ENCODE measurements around the gene OSBP2. TPM values are rescaled to one million over a fixed set of nuclear protein-coding genes. Genes with fewer than 3 reads are reported as not detected.
"Not testable (repeated sequence)": the region's sequence is repeated elsewhere in the genome, so short reads cannot be mapped to it uniquely, and the experiment has no call there.

Gene OSBP2
- total RNA-seq, 2 experiments from 2014 or later: 2.3 to 2.9 TPM

DNA sequence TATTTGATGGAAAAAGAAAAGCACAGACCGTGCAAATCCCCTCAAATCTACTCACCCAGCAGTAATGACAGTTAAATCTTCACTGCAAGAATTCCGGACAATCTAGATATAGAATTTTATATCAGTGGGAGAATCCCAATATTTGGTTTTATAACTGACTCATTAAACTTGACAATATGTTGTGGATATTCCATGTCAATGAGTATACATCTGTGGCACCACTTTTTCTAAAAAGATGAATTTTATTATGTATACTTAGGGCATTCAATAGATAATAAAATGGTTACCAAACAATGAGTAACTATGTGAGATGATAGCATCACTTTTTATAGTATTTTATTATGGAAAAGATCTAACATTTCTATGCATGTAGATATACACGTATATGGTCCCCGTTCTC is 79.9 kb downstream of the OSBP2 start:
- Mint-ChIP-seq H3K27me3 (no peaks in the 10 kb centered on the region), H3K36me3 (no peaks in the 10 kb centered on the region), H3K27ac (no peak overlapping the region), H3K4me3 (no peak overlapping the region), H3K4me1 (ENCODE audit: low read depth) (no peaks in the 10 kb centered on the region), H3K9me3 (no peaks in the 10 kb centered on the region)
- ChIA-PET POLR2A (no interaction called here), CTCF (no interaction called here)
- DNase-seq: no peak
- intact Hi-C loops (cut with micrococcal nuclease): no loop called here

DNA sequence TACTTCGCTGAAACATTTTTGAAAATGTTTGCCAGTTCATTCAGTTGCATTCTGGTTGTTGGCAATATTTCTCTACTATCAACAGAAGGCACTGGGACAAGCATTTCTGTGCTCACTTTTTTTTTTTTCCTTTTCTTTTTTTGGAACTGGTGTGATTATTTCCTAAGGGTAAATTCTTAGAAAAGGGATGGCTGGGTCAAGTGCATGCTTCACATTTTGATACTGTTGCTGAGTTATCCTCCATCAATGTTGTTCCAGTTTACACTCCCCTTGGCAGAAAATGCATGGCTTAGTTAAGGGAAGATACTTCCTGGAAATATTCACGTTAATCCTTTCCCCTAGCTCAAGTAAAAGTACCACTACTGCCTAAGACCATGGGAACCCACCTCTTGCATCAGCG is 81.8 kb downstream of the OSBP2 start:
- DNase-seq: no peak
- CTCF ChIA-PET: no interaction called here
- no peaks in the 10 kb centered on the region for H3K27me3 Mint-ChIP-seq
- no peak overlapping the region for H3K27ac Mint-ChIP-seq
- intact Hi-C loops (cut with micrococcal nuclease): no loop called here
- no peaks in the 10 kb centered on the region for H3K36me3 Mint-ChIP-seq
- POLR2A ChIA-PET: no interaction called here
- H3K4me3 Mint-ChIP-seq: no peak overlapping the region
- H3K4me1 Mint-ChIP-seq (ENCODE audit: low read depth): no peaks in the 10 kb centered on the region
- H3K9me3 Mint-ChIP-seq: no peaks in the 10 kb centered on the region

DNA sequence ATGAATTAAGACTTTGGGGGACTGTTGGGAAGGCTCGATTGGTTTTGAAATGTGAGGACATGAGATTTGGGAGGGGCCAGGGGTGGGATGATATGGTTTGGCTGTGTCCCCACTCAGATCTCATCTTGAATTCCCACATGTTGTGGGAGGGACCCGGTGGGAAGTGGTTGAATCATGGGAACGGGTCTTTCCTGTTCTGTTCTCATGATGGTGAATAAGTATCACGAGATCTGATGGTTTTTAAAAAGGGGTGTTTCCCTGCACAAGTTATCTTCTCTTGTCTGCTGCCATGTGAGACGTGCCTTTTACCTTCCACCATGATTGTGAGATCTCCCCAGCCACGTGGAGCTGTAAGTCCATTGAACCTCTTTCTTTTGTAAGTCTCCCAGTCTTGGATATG is 82.5 kb downstream of the OSBP2 start:
- POLR2A ChIA-PET; H3K27me3 Mint-ChIP-seq; H3K36me3 Mint-ChIP-seq; intact Hi-C loops (cut with micrococcal nuclease); DNase-seq; H3K9me3 Mint-ChIP-seq; H3K27ac Mint-ChIP-seq; H3K4me1 Mint-ChIP-seq (ENCODE audit: low read depth); CTCF ChIA-PET; H3K4me3 Mint-ChIP-seq: not testable (repeated sequence)

DNA sequence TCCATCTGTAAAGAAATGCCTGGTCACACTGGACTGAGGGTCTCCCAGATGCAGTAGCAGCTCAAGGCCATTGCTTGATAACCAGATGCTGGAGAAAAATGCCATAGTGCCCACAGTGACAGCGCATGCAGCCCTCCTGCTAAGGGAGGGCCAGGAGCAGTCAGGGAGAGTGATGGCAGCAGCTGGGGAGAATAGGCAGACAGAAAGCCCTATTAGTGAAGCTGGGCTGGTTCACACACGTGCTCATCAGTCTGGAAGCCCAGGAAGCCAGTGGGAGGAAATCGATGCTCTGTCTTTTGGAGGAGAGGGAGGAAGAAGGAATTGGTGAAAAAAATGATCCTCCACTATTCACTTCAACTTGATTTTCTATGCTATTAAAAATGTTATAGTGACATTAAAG is 82.9 kb downstream of the OSBP2 start:
- Mint-ChIP-seq H3K4me3 (no peak overlapping the region), H3K9me3 (no peaks in the 10 kb centered on the region), H3K36me3 (no peaks in the 10 kb centered on the region), H3K4me1 (ENCODE audit: low read depth) (no peaks in the 10 kb centered on the region), H3K27me3 (no peaks in the 10 kb centered on the region), H3K27ac (no peak overlapping the region)
- intact Hi-C loops (cut with micrococcal nuclease): no loop called here
- CTCF ChIA-PET: no interaction called here
- POLR2A ChIA-PET: no interaction called here
- no peak for DNase-seq

GRCh38 chr22:30778261-30778660 is 83.6 kb downstream of the OSBP2 start:
- Mint-ChIP-seq H3K9me3 (no peaks in the 10 kb centered on the region), H3K27ac (no peak overlapping the region), H3K4me1 (ENCODE audit: low read depth) (no peaks in the 10 kb centered on the region), H3K4me3 (no peak overlapping the region), H3K27me3 (no peaks in the 10 kb centered on the region), H3K36me3 (no peaks in the 10 kb centered on the region)
- intact Hi-C loops (cut with micrococcal nuclease): no loop called here
- ChIA-PET CTCF (interaction anchor here (1.0 kb wide), 1 partner anchor 142 kb away, joined by 4 read pairs; no protein-coding TSS in a partner anchor), POLR2A (no interaction called here)
- no peak for DNase-seq

DNA sequence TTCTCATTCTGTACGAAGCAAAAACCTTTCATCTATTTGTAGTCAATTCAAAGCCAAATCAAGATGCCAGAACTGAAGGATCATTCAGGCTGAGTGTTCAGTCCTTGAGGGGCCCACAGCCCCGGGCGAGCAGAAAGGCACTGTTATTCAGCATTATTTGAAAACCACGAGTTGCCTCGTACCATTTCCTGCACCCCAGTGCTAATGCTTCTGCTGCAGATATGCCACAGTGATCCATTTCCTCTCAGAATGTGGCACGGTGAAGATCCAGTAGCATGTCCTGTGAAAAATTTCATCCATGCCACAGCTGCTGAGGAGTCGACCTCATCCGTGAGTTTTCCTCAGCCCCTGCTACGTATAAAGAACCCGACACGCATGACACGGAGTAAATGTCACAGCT is 85.4 kb downstream of the OSBP2 start:
- Mint-ChIP-seq H3K36me3 (no peaks in the 10 kb centered on the region), H3K4me3 (no peak overlapping the region), H3K27ac (no peak overlapping the region), H3K4me1 (ENCODE audit: low read depth) (no peaks in the 10 kb centered on the region), H3K27me3 (no peaks in the 10 kb centered on the region), H3K9me3 (no peaks in the 10 kb centered on the region)
- intact Hi-C loops (cut with micrococcal nuclease): no loop called here
- DNase-seq: no peak
- ChIA-PET POLR2A (no interaction called here), CTCF (no interaction called here)

GRCh38 chr22:30781271-30781875 is 86.7 kb downstream of the OSBP2 start:
- H3K27me3 Mint-ChIP-seq: no peaks in the 10 kb centered on the region
- H3K36me3 Mint-ChIP-seq: no peaks in the 10 kb centered on the region
- H3K27ac Mint-ChIP-seq: no peak overlapping the region
- POLR2A ChIA-PET: no interaction called here
- no peak for DNase-seq
- no peak overlapping the region for H3K4me3 Mint-ChIP-seq
- H3K4me1 Mint-ChIP-seq (ENCODE audit: low read depth): no peaks in the 10 kb centered on the region
- intact Hi-C loops (cut with micrococcal nuclease): no loop called here
- H3K9me3 Mint-ChIP-seq: no peaks in the 10 kb centered on the region
- CTCF ChIA-PET: no interaction called here

DNA sequence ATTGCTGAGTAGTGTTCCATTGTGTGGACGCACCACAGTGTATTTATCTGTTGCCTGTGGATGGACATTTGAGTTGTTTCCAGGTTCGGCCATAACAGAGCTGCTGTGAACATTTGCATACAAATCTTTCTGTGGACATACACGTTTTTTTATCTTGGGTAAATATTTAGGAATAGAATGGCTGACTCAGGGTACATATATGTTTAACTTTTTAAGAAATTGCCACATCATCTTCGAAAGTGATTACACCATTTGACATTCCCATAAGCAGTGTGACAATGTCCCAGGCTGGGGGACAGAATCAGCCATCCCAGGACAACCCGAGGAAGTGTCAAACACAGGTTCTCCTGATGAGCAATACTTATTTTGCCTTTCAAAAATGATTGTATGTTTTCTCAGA is 87.9 kb downstream of the OSBP2 start:
- Mint-ChIP-seq H3K27me3 (no peaks in the 10 kb centered on the region), H3K36me3 (no peaks in the 10 kb centered on the region), H3K4me1 (ENCODE audit: low read depth) (no peaks in the 10 kb centered on the region), H3K9me3 (no peaks in the 10 kb centered on the region), H3K27ac (no peak overlapping the region), H3K4me3 (no peak overlapping the region)
- DNase-seq: no peak
- ChIA-PET POLR2A (no interaction called here), CTCF (no interaction called here)
- intact Hi-C loops (cut with micrococcal nuclease): no loop called here

- DNase-seq: no peak
- Mint-ChIP-seq H3K4me1 (ENCODE audit: low read depth) (no peaks in the 10 kb centered on the region), H3K4me3 (no peak overlapping the region), H3K27me3 (no peaks in the 10 kb centered on the region), H3K27ac (no peak overlapping the region), H3K9me3 (no peaks in the 10 kb centered on the region), H3K36me3 (no peaks in the 10 kb centered on the region)
- intact Hi-C loops (cut with micrococcal nuclease): no loop called here
- ChIA-PET CTCF (no interaction called here), POLR2A (no interaction called here)
Measured at GRCh38 chr22:30783021-30783420, 88.3 kb downstream of the OSBP2 start.

DNA sequence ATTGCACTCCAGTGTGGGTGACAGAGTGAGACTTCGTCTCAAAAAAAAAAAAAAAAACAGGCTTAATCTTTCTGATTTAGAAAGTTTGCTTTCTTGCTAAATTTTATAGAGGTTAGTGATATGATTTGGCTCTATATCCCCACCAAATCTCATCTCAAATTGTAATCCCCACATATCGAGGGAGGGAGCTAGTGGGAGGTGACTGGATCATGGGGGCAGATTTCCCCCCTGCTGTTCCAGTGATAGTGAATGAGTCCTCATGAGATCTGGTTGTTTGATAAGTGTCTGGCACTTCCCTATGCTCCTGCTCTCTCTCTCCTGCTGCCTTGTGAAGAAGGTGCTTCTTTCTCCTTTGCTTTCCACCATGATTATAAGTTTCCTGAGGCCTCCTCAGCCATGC is 90.9 kb downstream of the OSBP2 start:
- no peak for DNase-seq
- Mint-ChIP-seq H3K27ac (no peak overlapping the region), H3K9me3 (no peaks in the 10 kb centered on the region), H3K36me3 (no peaks in the 10 kb centered on the region), H3K27me3 (no peaks in the 10 kb centered on the region), H3K4me1 (ENCODE audit: low read depth) (no peaks in the 10 kb centered on the region), H3K4me3 (no peak overlapping the region)
- ChIA-PET CTCF (no interaction called here), POLR2A (no interaction called here)
- intact Hi-C loops (cut with micrococcal nuclease): no loop called here

DNA sequence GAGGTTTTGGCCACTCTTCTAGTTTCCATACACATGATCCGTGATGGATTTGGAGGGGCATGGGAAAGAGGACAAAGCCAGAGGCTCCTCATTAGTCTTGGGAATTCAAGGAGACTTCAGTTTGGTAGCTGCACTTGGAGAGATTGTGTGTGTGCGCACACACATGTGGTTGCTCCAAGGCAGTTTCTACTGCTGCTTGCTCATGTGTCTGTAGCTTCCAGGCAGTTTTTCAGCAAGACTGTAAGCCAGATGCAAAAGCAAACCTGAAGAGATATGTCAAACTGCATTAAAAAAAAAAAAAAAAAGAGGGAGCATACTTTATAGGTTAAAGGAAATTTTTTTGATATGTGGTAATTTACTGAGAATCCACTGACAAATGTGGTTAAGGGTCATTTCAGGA is 95.7 kb downstream of the OSBP2 start:
- ChIA-PET POLR2A (no interaction called here), CTCF (interaction anchor here (1.2 kb wide), 1 partner anchor 156 kb away, joined by 3 read pairs; no protein-coding TSS in a partner anchor)
- Mint-ChIP-seq H3K9me3 (no peaks in the 10 kb centered on the region), H3K27me3 (no peaks in the 10 kb centered on the region), H3K4me1 (ENCODE audit: low read depth) (no peaks in the 10 kb centered on the region), H3K27ac (no peak overlapping the region), H3K4me3 (no peak overlapping the region), H3K36me3 (no peaks in the 10 kb centered on the region)
- intact Hi-C loops (cut with micrococcal nuclease): no loop called here
- DNase-seq: no peak

DNA sequence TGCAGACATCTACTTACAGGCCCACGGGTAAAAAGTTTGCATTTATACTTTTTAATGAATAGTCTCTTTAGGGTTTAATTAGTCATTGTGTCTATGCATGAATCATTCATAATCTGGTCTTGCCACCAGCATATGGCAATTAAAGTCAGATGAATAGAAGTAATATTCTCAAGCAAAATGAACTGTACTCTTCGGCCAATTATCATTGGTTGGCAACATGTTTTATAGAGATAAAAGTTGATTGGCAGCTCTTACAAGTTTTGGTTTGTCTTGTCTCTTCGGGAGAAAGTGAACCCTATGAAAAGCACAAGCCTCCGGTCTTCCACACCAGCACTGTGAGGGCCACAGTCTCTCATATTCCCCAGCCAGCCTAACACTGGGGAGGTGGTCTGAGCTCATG is 97.8 kb downstream of the OSBP2 start:
- H3K9me3 Mint-ChIP-seq: no peaks in the 10 kb centered on the region
- CTCF ChIA-PET: no interaction called here
- DNase-seq: no peak
- no peaks in the 10 kb centered on the region for H3K4me1 Mint-ChIP-seq (ENCODE audit: low read depth)
- no peak overlapping the region for H3K4me3 Mint-ChIP-seq
- POLR2A ChIA-PET: no interaction called here
- no peak overlapping the region for H3K27ac Mint-ChIP-seq
- H3K36me3 Mint-ChIP-seq: no peaks in the 10 kb centered on the region
- no peaks in the 10 kb centered on the region for H3K27me3 Mint-ChIP-seq
- intact Hi-C loops (cut with micrococcal nuclease): no loop called here

GRCh38 chr22:30795118-30795517 is 100.4 kb downstream of the OSBP2 start:
- ChIA-PET CTCF (no interaction called here), POLR2A (no interaction called here)
- intact Hi-C loops (cut with micrococcal nuclease): no loop called here
- Mint-ChIP-seq H3K4me3 (no peak overlapping the region), H3K36me3 (no peaks in the 10 kb centered on the region), H3K9me3 (no peaks in the 10 kb centered on the region), H3K4me1 (ENCODE audit: low read depth) (no peaks in the 10 kb centered on the region), H3K27ac (no peak overlapping the region), H3K27me3 (peaks cover 4% of the 10 kb centered on the region)
- DNase-seq: no peak

- Mint-ChIP-seq H3K27me3 (peaks cover 35% of the 10 kb centered on the region), H3K4me1 (ENCODE audit: low read depth) (peaks cover 7% of the 10 kb centered on the region), H3K4me3 (no peak overlapping the region), H3K36me3 (no peaks in the 10 kb centered on the region), H3K27ac (no peak overlapping the region), H3K9me3 (no peaks in the 10 kb centered on the region)
- ChIA-PET POLR2A (no interaction called here), CTCF (no interaction called here)
- DNase-seq: no peak
- intact Hi-C loops (cut with micrococcal nuclease): no loop called here
Measured at GRCh38 chr22:30801695-30802094, 107.0 kb downstream of the OSBP2 start.
